ENCODE results near the gene SAP30L. TPM values are rescaled to one million over a fixed set of nuclear protein-coding genes. Genes with fewer than 3 reads are reported as not detected.

SAP30L gene
- total and polyA plus RNA-seq, 4 donors: 6.3 to 11.1 (median 8.6) TPM

DNA sequence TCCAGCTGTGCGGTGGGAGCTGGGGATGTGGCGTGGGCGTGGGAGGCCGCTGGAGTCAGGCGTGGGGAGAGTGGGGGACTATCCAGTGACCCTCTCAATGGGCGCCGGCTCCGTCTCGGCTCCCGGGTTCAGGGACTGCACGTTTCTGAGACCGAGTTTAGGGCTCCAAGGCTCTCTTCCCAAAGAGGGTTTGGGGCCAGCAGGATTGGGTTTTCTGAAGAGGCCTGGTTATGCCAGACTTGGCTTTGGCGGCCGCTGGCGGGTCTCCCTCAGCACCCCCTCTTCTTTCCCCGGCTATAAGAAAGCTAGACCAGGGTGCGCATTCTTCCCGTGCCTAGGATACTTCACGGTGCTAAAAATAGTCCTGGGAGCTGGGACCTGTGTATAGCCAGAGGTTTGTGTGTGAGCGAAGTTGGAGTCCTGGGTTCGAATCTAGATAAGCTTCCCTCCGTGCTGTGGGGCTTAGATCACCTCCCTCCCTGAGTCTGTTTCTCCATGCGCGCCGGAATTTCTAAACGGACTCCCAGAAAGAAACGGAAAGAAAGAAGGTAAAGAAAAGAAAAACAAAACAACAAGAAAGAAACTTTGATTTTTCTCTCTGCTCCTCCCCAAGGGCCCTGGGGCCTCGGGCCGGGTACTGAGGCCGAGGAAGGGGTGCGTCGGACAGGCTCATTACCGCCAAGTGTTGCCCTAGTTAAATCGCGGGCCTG, 27.2 kb downstream of the SAP30L start:
- no peaks in the 10 kb centered on the region for H3K36me3 ChIP-seq (ENCODE audit: control insufficient read depth in 4 of 4, insufficient read depth in 3 of 4, low read depth in 1 of 4, low read length in 3 of 4)
- peaks cover 13 to 32% (median 20%) of the 10 kb centered on the region in 4 donors for H3K4me1 ChIP-seq (ENCODE audit: control insufficient read depth in 4 of 4, insufficient read depth in 4 of 4, low read length in 3 of 4)
- 10% methylated on average over 35 of the region's 35 CpGs for WGBS
- H3K9me3 ChIP-seq (ENCODE audit: control insufficient read depth in 4 of 4, low read length in 3 of 4): no peaks in the 10 kb centered on the region
- peaks cover 3 to 34% (median 19%) of the 10 kb centered on the region in 4 donors for H3K27me3 ChIP-seq (ENCODE audit: control insufficient read depth in 4 of 4, insufficient read depth in 4 of 4, low read length in 3 of 4)
- DNase-seq (ENCODE audit: low spot score): no peak
- no peak overlapping the region for H3K27ac ChIP-seq (ENCODE audit: low read depth in 1 of 2, low read length in 2 of 2)
- TF ChIP-seq HNF4A (conservative IDR thresholded peaks at IDR 0.05) (no peak), SP1 (IDR thresholded peaks at IDR 0.05) (no peak), RXRA (IDR thresholded peaks at IDR 0.05) (no peak), RAD21 (IDR thresholded peaks at IDR 0.05) (no peak), HNF4G (IDR thresholded peaks at IDR 0.05) (no peak), NR2F2 (IDR thresholded peaks at IDR 0.05) (no peak)
- TF ChIP-seq, protein P1, sequence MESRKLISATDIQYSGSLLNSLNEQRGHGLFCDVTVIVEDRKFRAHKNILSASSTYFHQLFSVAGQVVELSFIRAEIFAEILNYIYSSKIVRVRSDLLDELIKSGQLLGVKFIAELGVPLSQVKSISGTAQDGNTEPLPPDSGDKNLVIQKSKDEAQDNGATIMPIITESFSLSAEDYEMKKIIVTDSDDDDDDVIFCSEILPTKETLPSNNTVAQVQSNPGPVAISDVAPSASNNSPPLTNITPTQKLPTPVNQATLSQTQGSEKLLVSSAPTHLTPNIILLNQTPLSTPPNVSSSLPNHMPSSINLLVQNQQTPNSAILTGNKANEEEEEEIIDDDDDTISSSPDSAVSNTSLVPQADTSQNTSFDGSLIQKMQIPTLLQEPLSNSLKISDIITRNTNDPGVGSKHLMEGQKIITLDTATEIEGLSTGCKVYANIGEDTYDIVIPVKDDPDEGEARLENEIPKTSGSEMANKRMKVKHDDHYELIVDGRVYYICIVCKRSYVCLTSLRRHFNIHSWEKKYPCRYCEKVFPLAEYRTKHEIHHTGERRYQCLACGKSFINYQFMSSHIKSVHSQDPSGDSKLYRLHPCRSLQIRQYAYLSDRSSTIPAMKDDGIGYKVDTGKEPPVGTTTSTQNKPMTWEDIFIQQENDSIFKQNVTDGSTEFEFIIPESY (IDR thresholded peaks at IDR 0.05): no peak
- H3K4me3 ChIP-seq (ENCODE audit: low read depth in 1 of 3, low read length in 3 of 3): no peak overlapping the region
- no peak overlapping the region for H3K9ac ChIP-seq (ENCODE audit: low read depth in 1 of 2, low read length in 2 of 2)

DNA sequence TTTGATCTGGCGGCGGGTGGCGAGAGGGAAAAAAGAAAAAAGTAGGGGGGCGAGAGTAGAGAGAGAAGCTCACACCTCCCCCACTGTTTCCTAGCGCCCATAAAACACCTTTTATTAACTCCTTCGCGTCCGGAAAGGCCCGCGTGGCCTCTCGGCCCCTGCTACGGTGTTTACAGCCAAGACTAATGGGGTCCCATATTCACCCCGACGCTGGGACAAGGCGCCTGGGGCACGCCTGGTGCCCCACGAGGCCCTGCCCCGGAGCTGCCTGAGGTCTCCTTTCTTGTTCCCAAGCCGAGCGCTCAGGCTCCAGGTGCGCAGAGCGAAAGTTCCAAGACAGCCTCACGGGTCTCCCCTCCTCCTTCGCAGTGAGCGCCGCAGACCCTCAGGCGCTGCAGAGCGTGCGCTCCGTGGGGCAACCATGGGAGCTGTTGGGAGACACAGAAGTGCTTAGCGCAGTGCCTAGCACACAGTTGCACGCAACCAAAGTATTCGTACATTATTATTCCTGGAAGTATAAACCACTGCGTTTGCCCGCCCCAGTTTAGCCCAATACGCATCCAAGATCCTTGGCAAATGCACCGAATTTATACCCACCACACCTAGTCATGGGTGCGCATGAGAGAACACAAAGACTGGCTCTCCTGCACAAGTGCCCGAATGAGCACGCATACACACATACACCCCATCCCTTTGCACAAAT, 27.9 kb downstream of the SAP30L start:
- no peaks in the 10 kb centered on the region for H3K36me3 ChIP-seq (ENCODE audit: control insufficient read depth in 4 of 4, insufficient read depth in 3 of 4, low read depth in 1 of 4, low read length in 3 of 4)
- H3K27ac ChIP-seq (ENCODE audit: low read depth in 1 of 2, low read length in 2 of 2): no peak overlapping the region
- H3K9ac ChIP-seq (ENCODE audit: low read depth in 1 of 2, low read length in 2 of 2): no peak overlapping the region
- H3K4me3 ChIP-seq (ENCODE audit: low read depth in 1 of 3, low read length in 3 of 3): no peak overlapping the region
- H3K27me3 ChIP-seq (ENCODE audit: control insufficient read depth in 4 of 4, insufficient read depth in 4 of 4, low read length in 3 of 4): peaks cover 3 to 36% (median 19%) of the 10 kb centered on the region in 4 donors
- 10% methylated on average over 40 of the region's 40 CpGs for WGBS
- no peak for TF ChIP-seq SP1 (IDR thresholded peaks at IDR 0.05)
- no peak for TF ChIP-seq EGR1 (IDR thresholded peaks at IDR 0.05; ENCODE audit: low read depth in 2 of 2)
- no peak for TF ChIP-seq HNF4G (IDR thresholded peaks at IDR 0.05)
- TF ChIP-seq, protein P2, sequence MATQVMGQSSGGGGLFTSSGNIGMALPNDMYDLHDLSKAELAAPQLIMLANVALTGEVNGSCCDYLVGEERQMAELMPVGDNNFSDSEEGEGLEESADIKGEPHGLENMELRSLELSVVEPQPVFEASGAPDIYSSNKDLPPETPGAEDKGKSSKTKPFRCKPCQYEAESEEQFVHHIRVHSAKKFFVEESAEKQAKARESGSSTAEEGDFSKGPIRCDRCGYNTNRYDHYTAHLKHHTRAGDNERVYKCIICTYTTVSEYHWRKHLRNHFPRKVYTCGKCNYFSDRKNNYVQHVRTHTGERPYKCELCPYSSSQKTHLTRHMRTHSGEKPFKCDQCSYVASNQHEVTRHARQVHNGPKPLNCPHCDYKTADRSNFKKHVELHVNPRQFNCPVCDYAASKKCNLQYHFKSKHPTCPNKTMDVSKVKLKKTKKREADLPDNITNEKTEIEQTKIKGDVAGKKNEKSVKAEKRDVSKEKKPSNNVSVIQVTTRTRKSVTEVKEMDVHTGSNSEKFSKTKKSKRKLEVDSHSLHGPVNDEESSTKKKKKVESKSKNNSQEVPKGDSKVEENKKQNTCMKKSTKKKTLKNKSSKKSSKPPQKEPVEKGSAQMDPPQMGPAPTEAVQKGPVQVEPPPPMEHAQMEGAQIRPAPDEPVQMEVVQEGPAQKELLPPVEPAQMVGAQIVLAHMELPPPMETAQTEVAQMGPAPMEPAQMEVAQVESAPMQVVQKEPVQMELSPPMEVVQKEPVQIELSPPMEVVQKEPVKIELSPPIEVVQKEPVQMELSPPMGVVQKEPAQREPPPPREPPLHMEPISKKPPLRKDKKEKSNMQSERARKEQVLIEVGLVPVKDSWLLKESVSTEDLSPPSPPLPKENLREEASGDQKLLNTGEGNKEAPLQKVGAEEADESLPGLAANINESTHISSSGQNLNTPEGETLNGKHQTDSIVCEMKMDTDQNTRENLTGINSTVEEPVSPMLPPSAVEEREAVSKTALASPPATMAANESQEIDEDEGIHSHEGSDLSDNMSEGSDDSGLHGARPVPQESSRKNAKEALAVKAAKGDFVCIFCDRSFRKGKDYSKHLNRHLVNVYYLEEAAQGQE (IDR thresholded peaks at IDR 0.05): no peak
- no peak for TF ChIP-seq NR2F2 (IDR thresholded peaks at IDR 0.05)
- TF ChIP-seq GABPA (IDR thresholded peaks at IDR 0.05 in 1 of 2, conservative IDR thresholded peaks at IDR 0.05 in 1 of 2): no peak
- no peak for TF ChIP-seq YY1 (IDR thresholded peaks at IDR 0.05)
- TF ChIP-seq, protein P3, sequence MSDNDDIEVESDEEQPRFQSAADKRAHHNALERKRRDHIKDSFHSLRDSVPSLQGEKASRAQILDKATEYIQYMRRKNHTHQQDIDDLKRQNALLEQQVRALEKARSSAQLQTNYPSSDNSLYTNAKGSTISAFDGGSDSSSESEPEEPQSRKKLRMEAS (IDR thresholded peaks at IDR 0.05): no peak
- TF ChIP-seq HNF4A (conservative IDR thresholded peaks at IDR 0.05): no peak
- TF ChIP-seq, protein P4, sequence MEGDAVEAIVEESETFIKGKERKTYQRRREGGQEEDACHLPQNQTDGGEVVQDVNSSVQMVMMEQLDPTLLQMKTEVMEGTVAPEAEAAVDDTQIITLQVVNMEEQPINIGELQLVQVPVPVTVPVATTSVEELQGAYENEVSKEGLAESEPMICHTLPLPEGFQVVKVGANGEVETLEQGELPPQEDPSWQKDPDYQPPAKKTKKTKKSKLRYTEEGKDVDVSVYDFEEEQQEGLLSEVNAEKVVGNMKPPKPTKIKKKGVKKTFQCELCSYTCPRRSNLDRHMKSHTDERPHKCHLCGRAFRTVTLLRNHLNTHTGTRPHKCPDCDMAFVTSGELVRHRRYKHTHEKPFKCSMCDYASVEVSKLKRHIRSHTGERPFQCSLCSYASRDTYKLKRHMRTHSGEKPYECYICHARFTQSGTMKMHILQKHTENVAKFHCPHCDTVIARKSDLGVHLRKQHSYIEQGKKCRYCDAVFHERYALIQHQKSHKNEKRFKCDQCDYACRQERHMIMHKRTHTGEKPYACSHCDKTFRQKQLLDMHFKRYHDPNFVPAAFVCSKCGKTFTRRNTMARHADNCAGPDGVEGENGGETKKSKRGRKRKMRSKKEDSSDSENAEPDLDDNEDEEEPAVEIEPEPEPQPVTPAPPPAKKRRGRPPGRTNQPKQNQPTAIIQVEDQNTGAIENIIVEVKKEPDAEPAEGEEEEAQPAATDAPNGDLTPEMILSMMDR (IDR thresholded peaks at IDR 0.05; ENCODE audit: low read depth, low read length, missing input control): no peak
- TF ChIP-seq FOXA1 (IDR thresholded peaks at IDR 0.05): no peak
- peaks cover 13 to 34% (median 21%) of the 10 kb centered on the region in 4 donors for H3K4me1 ChIP-seq (ENCODE audit: control insufficient read depth in 4 of 4, insufficient read depth in 4 of 4, low read length in 3 of 4)
- no peak for DNase-seq (ENCODE audit: low spot score)
- H3K9me3 ChIP-seq (ENCODE audit: control insufficient read depth in 4 of 4, low read length in 3 of 4): no peaks in the 10 kb centered on the region
